DND-41 (cell line): ENCODE results near the gene CARM1.

ENCODE experiments used
- ATAC-seq: fragments of 200-7000 bp; cut with Tn5 transposase; 3 replicates; pipeline ENCODE4 v1.9.1; 2021; ENCODE audit warnings: low read depth; ENCODE audit not compliant: insufficient read depth
- DNase-seq: peaks from one replicate; pipeline ENCODE4 v3.0.0-alpha.2; 2020
- H2AFZ ChIP-seq: 2 replicates; pipeline ENCODE4 v1.6.0; 2012; ENCODE audit warnings: low read depth, low read length
- H3K27ac ChIP-seq: 2 replicates; pipeline ENCODE4 v1.5.1; 2012; ENCODE audit warnings: low read length, inconsistent platforms
- H3K27me3 ChIP-seq: fragments of 200-600 bp; sonication (generic); 2 replicates; pipeline ENCODE4 v1.6.0; 2012; ENCODE audit warnings: low read length, mild to moderate bottlenecking, inconsistent platforms; ENCODE audit not compliant: insufficient read depth, poor library complexity
- H3K36me3 ChIP-seq: 2 replicates; pipeline ENCODE4 v1.5.1; 2012; ENCODE audit warnings: low read length, inconsistent platforms; ENCODE audit not compliant: insufficient read depth
- H3K4me1 ChIP-seq: 2 replicates; pipeline ENCODE4 v1.5.1; 2012; ENCODE audit warnings: mild to moderate bottlenecking, low read length; ENCODE audit not compliant: insufficient read depth
- H3K4me2 ChIP-seq: 2 replicates; pipeline ENCODE4 v1.6.0; 2012; ENCODE audit warnings: mild to moderate bottlenecking, moderate library complexity, low read length, inconsistent platforms; ENCODE audit not compliant: insufficient read depth
- H3K4me3 ChIP-seq, 2 experiments: fragments of 200-600 bp in 1 of 2; shearing (Covaris generic) in 1 of 2; 2 replicates each; pipeline ENCODE4 v1.5.1; 2012 to 2016; ENCODE audit warnings: inconsistent platforms in 2 of 2, low read length in 2 of 2, mild to moderate bottlenecking in 2 of 2, low read depth in 1 of 2, moderate library complexity in 1 of 2
- H3K79me2 ChIP-seq: 2 replicates; pipeline ENCODE4 v1.6.0; 2012; ENCODE audit warnings: low read length, inconsistent platforms; ENCODE audit not compliant: insufficient read depth
- H3K9ac ChIP-seq: 2 replicates; pipeline ENCODE4 v1.6.0; 2012; ENCODE audit warnings: low read depth, mild to moderate bottlenecking, inconsistent platforms, low read length, moderate library complexity
- H3K9me3 ChIP-seq: 2 replicates; pipeline ENCODE4 v1.5.1; 2012; ENCODE audit warnings: low read length, moderate library complexity, mild to moderate bottlenecking, inconsistent platforms; ENCODE audit not compliant: insufficient read depth, severe bottlenecking
- H4K20me1 ChIP-seq: 2 replicates; pipeline ENCODE4 v1.6.0; 2012; ENCODE audit warnings: low read length; ENCODE audit not compliant: insufficient read depth
- EZH2 ChIP-seq: IDR thresholded peaks from 3 replicates; pipeline ENCODE4 v1.6.1; 2012; ENCODE audit warnings: borderline replicate concordance, low read depth, mild to moderate bottlenecking, moderate library complexity, low read length, inconsistent platforms; ENCODE audit not compliant: severe bottlenecking
- TF ChIP-seq, protein P1 (sequence below): IDR thresholded peaks from 2 replicates; pipeline ENCODE4 v1.5.1; 2012; ENCODE audit warnings: borderline replicate concordance, low read length, moderate library complexity, mild to moderate bottlenecking; ENCODE audit not compliant: poor library complexity, severe bottlenecking; ENCODE audit errors: extremely low read depth

CARM1 gene

DNA sequence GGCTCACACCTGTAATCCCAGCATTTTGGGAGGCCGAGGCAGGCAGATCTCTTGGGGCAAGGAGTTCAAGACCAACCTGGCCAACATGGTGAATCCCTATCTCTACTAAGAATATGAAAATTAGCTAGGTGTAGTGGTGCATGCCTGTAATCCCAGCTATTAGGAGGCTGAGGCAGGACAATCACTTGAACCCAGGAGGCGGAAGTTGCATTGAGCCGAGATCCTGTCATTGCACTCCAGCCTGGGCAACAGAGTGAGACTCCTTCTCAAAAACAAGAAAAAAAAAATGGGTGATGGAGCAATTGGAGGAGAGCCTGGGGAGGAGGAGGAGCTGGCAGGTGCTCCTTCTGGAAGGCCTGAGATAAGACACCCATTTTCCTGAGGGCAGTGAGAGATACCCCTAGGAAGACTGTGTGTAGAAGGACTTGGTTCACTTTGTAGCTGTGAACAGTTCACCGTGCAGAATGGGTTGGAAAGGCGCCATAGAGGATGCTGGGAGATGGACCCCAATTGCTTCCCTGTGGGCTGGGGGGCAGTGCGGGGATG is 8.7 kb upstream of the CARM1 start:
- Histone ChIP-seq H3K27me3 (no peaks in the 10 kb centered on the region), H3K27ac (no peak overlapping the region), H3K9ac (no peak overlapping the region), H3K79me2 (no peaks in the 10 kb centered on the region), H2AFZ (peak overlapping the region; percentile 52), H3K4me3 (no peak overlapping the region), H3K36me3 (no peaks in the 10 kb centered on the region), H3K4me1 (peaks cover 10% of the 10 kb centered on the region), H3K4me2 (no peak overlapping the region), H3K9me3 (no peaks in the 10 kb centered on the region), H4K20me1 (no peaks in the 10 kb centered on the region)
- TF ChIP-seq, protein P1, sequence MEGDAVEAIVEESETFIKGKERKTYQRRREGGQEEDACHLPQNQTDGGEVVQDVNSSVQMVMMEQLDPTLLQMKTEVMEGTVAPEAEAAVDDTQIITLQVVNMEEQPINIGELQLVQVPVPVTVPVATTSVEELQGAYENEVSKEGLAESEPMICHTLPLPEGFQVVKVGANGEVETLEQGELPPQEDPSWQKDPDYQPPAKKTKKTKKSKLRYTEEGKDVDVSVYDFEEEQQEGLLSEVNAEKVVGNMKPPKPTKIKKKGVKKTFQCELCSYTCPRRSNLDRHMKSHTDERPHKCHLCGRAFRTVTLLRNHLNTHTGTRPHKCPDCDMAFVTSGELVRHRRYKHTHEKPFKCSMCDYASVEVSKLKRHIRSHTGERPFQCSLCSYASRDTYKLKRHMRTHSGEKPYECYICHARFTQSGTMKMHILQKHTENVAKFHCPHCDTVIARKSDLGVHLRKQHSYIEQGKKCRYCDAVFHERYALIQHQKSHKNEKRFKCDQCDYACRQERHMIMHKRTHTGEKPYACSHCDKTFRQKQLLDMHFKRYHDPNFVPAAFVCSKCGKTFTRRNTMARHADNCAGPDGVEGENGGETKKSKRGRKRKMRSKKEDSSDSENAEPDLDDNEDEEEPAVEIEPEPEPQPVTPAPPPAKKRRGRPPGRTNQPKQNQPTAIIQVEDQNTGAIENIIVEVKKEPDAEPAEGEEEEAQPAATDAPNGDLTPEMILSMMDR = no peak
- no peak for TF ChIP-seq EZH2
- DNase-seq (no peak), ATAC-seq (no peak)

GRCh38 chr19:10863107-10863717 is 8.1 kb upstream of the CARM1 start:
- TF ChIP-seq, protein P1 = no peak
- TF ChIP-seq EZH2 = no peak
- Histone ChIP-seq H3K9me3 (no peaks in the 10 kb centered on the region), H3K9ac (no peak overlapping the region), H3K4me1 (peaks cover 10% of the 10 kb centered on the region), H3K4me3 (no peak overlapping the region), H3K36me3 (no peaks in the 10 kb centered on the region), H3K79me2 (no peaks in the 10 kb centered on the region), H2AFZ (peak overlapping the region; percentile 87), H3K27ac (no peak overlapping the region), H3K4me2 (no peak overlapping the region), H4K20me1 (no peaks in the 10 kb centered on the region), H3K27me3 (no peaks in the 10 kb centered on the region)
- no peak for DNase-seq
- ATAC-seq = no peak

GRCh38 chr19:10864538-10864899 is 6.8 kb upstream of the CARM1 start:
- no peaks in the 10 kb centered on the region for H3K79me2 ChIP-seq
- peak overlapping the region; percentile 18 for H3K9ac ChIP-seq
- no peaks in the 10 kb centered on the region for H3K27me3 ChIP-seq
- no peaks in the 10 kb centered on the region for H3K36me3 ChIP-seq
- H2AFZ ChIP-seq = peak overlapping the region; percentile 87
- H3K4me3 ChIP-seq = no peak overlapping the region; a peak in 1 of 4 replicates
- DNase-seq (peak; percentile 88), ATAC-seq (peak; percentile 99)
- no peaks in the 10 kb centered on the region for H4K20me1 ChIP-seq
- peak overlapping the region; percentile 12; the same call in 1 of the 2 replicates for H3K27ac ChIP-seq
- H3K4me1 ChIP-seq = peaks cover 10% of the 10 kb centered on the region
- no peaks in the 10 kb centered on the region for H3K9me3 ChIP-seq
- no peak for TF ChIP-seq EZH2
- TF ChIP-seq, protein P1 = peak; percentile 94
- H3K4me2 ChIP-seq = peak overlapping the region; percentile 52
